Right ventricle myocardium inferior (tissue), 1 donor: Measurements from ENCODE around the gene SLC49A4. TPM values are rescaled to one million over a fixed set of nuclear protein-coding genes. Genes with fewer than 3 reads are reported as not detected.
A peak's percentile ranks its signal among the peaks of the same experiment; 100 is the strongest.
"Not testable (repeated sequence)": the region's sequence is repeated elsewhere in the genome, so short reads cannot be mapped to it uniquely, and the experiment has no call there.

Experiments used
- ATAC-seq: fragments of 200-7000 bp; cut with Tn5 transposase; one replicate; pipeline ENCODE4 v1.9.1; 2020; ENCODE audit warnings: mild to moderate bottlenecking, moderate library complexity
- DNase-seq: peaks from one replicate; pipeline ENCODE4 v3.0.0; 2021; ENCODE audit errors: missing footprints
- intact Hi-C: fragments of 100-400 bp; cut with DNase I; formaldehyde crosslinking; loops from one replicate; pipeline ENCODE4 v1.11.0; 2022
- long read RNA-seq: library from polyadenylated mRNA; unstranded; transcript quantifications from one replicate; pipeline ENCODE4 v2.0.0, GENCODE V29; 2021
- total RNA-seq: library from RNA; stranded (reverse); fragmentation: NEBNext Ultra II Directional; extraction: Animal tissue kit (Norgen Biotek cat#: 25700); gene quantifications from one replicate; pipeline ENCODE4 v1.2.1, GENCODE V29; 2021
- donor health status: DM: no; HTN: yes; CAD: no; lungs with severe emphysema.

The SLC49A4 gene, protein sequence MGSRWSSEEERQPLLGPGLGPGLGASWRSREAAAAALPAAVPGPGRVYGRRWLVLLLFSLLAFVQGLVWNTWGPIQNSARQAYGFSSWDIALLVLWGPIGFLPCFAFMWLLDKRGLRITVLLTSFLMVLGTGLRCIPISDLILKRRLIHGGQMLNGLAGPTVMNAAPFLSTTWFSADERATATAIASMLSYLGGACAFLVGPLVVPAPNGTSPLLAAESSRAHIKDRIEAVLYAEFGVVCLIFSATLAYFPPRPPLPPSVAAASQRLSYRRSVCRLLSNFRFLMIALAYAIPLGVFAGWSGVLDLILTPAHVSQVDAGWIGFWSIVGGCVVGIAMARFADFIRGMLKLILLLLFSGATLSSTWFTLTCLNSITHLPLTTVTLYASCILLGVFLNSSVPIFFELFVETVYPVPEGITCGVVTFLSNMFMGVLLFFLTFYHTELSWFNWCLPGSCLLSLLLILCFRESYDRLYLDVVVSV
- total RNA-seq: 16.1 TPM
- long read RNA-seq, transcript DIRC2-201 (9 exons, 3,596 nt): major isoform, 16 of 16 reads
- long read RNA-seq, partial matches to known transcripts: 0 of 16 reads
- long read RNA-seq, other reads (novel, unspliced or antisense): 0 of 16 reads

DNA sequence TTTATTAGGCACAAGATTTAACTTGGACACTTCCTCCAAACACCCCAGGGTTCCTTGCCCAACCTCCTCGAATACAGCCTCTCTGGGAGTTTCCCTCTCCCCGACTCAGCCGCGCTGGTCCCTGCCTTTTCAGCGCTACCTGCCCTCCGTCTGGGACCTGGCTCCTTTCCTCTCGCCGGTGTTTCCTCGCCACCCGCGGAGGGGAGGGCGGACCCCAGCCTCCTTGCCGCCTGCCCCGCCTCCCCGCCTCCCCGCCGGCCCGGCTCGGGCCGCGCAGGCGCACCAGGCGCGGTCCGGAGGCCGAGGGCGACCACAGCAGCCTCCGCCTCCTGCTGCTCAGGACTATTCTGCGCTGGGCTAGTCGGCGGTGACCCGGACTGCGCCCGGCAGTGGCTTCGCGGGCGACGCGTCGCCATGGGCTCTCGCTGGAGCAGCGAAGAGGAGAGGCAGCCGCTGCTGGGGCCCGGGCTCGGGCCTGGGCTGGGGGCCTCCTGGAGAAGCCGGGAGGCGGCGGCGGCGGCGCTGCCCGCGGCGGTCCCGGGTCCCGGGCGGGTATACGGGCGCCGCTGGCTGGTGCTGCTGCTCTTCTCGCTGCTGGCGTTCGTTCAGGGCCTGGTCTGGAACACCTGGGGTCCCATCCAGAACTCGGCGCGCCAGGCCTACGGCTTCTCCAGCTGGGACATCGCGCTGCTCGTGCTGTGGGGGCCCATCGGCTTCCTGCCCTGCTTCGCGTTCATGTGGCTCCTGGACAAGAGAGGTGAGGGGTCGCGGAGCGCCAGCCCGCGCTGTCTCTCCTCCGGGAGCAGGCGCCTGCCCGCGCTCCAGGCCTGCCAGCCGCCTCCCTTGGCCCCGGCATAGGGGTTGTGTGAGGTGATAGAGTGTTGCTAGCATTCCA, at the start of gene SLC49A4:
TSS of gene SLC49A4 (plus strand) at position 291 of the 895 bp plus-strand sequence. CDS start at position 415, 124 bp downstream.
- peak; percentile 92 for ATAC-seq
- intact Hi-C loops: loop anchor here (10.0 kb wide), 1 partner anchor 230 kb away; the partner anchor contains the start of genes DTX3L and PARP9
- peak; percentile 92 for DNase-seq

DNA sequence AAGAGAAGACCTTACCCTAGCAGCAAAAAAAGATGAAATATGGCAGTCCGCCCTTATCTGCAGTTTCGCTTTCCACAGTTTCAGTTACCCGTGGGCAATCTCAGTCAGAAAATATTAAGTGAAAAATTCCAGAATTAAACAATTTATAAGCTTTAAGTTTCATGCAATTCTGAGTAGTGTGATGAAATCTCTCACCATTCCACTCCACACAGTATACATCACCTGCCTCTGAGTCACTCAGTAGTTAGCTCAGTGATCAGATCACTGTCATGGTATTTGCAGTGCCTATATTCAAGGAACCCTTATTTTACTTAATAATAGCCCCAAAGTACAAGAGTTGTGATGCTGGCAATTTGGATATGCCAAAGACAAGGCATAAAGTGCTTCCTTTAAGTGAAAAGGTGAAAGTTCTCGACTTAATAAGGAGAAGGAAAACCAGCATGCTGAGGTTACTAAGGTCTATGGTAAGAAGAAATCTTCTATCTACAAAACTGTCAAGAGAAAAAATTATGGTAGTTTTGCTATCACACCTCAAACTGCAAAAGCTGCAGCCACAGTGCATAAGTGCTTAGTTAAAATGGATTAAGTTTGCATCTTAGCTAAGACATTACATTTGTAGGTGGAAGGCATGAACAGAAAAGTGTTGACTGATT, 49.4 kb upstream of the SLC49A4 start:
- no peak for DNase-seq
- intact Hi-C loops: no loop called here
- ATAC-seq: no peak

DNA sequence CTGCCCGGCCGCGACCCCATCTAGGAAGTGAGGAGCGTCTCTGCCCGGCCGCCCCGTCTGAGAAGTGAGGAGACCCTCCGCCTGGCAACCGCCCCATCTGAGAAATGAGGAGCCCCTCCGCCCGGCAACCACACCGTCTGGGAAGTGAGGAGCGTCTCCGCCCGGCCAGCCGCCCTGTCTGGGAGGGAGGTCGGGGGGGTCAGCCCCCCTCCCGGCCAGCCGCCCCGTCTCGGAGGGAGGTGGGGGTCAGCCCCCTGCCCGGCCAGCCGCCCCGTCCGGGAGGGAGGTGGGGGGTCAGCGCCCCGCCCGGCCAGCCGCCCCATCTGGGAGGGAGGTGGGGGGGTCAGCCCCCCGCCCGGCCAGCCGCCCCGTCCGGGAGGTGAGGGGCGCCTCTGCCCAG, 47.6 kb upstream of the SLC49A4 start:
- DNase-seq, intact Hi-C loops, ATAC-seq: not testable (repeated sequence)

DNA sequence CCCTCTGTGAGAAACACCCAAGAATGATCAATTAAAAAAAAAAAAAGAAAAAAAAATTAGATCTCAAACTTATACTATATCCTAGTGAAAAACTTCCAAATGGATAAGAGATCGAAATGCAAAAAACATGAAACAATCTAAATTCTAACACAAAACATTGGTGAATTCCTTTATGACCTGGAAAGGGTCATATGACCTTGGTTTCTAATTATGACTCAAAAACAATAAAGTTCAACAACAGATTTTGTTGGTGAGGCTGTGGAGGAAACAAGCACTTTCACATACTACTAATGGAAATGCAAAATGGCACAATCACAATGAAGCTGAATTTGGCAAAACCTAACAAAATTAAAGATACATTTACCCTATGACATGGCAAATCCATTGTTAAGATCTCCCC, 46.5 kb upstream of the SLC49A4 start:
- DNase-seq (no peak), ATAC-seq (no peak)
- intact Hi-C loops: no loop called here

DNA sequence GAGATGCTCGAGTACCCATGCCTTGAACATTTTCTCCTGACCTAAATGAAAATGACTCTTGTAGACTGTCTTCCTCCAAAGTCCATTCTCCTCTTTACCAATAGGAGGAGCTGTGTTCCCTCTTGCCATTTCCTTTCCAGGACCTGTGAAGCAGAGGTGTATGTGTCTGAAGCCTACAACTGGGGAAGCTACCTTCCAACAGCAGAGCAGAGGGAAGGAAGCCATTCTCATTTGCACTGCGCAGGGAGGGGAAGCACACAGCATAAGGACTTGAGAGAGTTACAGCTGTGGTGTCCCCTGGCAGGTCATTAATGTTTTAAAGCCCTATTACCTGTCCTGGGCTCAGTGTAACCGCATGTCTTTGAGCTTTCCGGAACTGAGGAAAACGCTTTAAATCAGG, 39.9 kb upstream of the SLC49A4 start:
- DNase-seq (no peak), ATAC-seq (no peak)
- intact Hi-C loops: no loop called here

DNA sequence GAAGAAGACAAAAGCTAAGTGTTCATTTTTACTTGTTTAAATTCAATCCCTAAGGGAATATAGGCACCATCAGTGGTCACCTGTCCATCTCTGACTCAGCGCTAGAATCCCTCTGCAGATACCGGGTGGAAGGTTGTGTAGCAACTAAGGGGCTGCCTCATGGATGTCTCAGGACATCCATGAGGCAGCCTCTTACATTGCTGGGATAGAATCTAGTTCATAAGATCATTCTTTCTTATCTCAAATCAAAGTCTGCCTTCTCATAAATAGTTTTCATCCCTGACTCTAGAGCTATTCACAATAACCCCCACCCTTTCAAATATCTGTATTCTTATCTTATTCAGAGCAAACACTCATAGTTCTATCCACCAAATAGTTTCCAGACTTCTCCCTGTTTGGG, 39.4 kb upstream of the SLC49A4 start:
- intact Hi-C loops: no loop called here
- ATAC-seq (no peak), DNase-seq (no peak)

DNA sequence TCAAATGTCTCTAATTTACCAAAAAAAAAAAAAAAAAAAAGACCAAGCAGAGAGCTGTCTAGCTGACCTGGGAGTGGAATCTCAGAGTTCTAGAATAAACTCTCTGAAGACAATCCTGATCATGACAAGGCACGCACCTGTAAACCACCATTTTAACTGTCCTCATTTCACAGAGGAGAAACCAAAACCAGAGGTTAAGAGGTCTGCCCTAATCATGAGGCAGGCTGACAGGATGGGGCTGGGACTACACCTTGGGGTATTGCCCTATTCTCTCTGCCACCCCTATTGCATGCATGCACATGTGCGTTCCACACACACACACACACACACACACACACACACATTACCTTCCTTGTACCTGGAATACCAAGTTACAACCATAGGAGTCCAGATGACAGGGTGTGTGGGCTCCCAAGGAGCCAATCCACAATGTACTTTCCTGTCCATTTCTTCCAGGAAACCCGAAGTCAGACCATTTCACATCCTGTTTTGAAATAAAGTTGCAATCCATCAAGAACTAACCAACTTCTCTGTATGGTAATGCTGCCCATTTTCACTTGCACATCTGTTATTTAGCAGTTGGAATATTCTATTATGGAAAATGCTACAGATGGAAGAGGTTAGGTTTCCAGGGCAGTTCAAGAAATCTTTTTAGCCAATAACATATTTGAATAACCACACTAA, 35.9 kb upstream of the SLC49A4 start:
- intact Hi-C loops: no loop called here
- no peak for DNase-seq
- ATAC-seq: no peak

DNA sequence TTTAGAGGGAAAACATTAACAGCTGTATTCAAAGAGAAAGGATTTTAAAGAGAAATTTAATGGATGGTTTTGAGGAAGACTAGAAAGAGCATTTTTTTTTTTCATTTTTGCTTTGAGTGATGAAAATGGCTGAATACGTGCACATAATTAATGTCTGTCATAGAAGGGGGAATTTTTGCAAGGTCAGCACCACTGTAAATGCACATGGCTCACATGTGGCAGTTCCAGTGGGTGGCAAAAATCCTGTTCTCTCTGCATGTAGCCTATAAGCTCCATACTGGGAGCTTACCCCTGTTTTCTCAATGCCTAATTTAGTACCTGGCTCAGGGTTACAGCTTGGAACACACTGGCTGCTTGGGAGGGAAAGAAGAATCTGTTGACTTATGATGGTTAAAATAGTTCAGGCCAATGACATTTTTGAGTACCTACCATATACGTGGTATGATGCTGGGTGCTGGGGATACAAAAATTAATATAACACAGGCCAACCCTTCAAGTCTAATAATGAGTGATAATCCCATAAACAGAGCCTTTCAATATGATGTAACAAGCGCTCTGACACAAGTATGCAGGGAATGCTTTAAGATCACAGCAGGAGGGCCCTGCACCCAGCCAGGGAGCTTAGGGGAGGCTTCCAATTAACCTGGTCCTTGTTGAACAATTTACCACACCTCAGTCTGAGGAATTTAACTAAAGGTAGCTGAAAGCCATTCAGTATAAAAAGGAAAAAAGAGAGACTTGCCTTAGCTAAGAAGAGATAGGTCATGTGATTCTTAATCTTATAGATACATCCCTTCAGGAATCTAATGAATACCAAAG, 34.2 kb upstream of the SLC49A4 start:
- no peak for DNase-seq
- no peak for ATAC-seq
- intact Hi-C loops: no loop called here

DNA sequence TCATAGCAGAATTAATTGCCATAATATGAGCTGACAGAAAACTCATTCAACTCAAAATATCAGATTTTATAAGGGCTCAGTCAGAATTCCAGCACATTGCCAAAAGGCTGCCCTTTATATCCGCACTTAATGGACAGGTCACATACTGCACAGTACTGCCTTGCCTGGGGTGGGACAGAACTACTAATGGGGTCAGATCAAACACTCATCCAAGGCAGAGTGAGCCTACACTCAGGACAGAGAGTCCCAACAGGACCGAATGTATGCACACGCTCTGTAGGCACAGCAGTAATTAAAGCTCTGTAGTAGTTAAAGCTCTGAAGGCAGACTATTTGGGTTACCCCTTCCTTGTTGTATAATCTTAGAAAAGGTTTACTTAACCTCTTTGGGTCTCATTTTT, 28.4 kb upstream of the SLC49A4 start:
- intact Hi-C loops: no loop called here
- ATAC-seq: no peak
- DNase-seq: no peak

DNA sequence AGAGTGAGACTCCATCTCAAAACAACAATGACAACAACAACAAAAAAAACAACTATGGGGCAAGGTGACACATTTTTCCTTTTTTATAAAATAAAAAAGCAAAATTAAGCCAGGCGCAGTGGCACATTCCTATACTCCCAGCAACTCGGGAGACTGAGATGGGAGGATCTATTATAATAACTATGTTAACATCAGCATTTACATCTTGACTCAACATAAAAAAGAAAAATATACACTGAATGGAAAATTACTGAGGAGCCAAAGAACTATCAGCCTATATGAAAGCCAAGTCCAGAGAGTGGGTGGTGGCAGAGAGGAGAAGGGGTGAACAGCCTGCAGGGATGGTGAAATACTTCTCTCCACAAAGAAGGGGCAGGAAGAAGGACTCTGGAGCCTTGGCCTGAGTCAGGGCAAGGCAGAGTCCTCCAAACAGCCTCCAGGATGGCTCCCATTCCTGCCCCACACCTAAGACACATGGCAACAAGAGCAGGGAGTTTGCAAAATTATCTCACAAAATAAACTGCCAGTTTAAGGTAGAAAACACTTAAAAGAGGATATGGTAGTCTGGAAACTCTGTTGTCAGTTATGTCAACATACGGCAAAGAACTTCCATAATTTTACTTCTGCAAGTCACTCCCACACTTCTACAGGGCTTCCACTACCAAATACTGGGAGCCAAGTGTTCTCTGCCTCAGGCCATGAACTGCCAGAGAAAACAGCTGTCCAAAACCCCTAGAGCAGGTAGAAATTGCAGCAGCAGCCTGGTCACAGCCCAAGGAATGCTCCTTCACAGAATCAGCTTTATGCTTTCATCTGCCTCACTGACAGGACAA, 27.1 kb upstream of the SLC49A4 start:
- peak; percentile 50 for ATAC-seq
- DNase-seq: no peak
- intact Hi-C loops: no loop called here

DNA sequence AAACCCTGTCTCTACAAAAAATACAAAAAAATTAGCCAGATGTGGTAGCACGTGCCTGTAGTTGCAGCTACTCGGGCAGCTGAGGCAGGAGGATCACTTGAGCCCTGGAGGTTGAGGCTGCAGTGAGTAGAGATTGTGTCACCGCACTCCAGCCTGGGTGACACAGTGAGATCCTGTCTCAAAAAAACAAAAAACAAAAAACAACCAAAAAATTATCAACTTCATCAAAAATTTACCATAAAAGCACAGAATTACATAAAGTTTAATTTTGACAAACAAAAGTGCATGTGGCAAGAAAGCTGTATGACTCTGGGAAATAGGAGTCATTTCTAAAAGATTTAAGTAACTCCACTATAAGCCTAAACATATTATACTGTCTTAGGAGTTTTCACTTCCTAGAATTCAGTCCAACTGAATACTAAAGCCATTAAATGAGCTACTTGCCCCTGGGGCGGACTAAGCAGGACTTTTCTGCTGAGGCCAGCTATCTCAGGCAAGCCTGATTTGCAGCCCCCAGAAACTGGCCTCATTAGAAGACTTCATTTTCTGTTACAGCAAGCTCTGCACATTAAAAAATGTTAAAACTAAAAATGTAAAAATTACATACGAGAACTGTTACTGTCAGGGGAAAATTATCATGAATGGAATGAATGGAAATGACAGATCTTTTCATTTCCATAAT, 24.2 kb upstream of the SLC49A4 start:
- DNase-seq (no peak), ATAC-seq (no peak)
- intact Hi-C loops: no loop called here

DNA sequence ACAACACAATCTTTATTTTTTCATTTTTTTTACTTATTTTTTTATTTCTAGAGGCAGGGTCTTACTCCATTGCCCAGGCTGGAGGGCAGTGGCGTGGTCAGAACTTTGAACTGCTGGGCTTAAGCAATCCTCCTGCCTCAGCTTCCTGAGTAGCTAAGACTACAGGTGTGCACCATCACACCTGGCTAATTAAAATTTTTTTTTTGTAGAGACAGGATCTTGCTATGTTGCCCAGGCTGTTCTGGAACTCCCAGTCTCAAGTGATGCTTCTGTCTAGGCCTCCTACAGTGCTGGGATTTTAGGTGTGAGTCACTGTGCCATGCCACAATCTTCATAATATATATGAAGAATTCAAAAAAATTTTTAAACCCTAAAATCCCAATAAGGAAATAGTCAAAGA, 22.0 kb upstream of the SLC49A4 start:
- DNase-seq (no peak), ATAC-seq (no peak)
- intact Hi-C loops: no loop called here

DNA sequence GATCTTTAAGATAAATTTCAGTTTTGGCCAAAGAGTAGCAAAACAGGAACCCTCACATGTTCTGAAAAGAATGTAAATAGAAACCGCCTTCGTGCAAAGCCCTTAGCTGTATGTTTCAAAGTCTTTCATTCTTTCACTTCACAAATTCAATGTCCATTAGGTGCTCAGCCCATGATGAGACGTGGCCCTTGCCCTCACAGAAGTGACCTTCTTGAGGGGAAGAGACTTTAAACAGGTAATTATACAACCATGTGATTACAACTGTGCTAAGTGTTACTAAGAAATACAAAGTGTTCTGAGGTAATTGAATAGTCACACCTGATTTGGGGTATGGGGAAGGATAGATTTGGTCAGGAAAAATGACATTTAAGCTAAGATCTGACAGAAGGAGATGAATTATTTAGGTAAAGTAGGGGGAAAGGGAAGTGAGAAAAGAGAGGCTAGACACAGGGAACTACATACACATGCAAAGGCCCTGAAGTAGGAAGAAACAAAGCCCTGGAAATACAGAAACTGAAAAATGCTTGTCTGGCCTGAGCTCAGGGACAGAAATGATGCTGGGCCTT, 20.8 kb upstream of the SLC49A4 start:
- intact Hi-C loops: no loop called here
- DNase-seq (no peak), ATAC-seq (no peak)

DNA sequence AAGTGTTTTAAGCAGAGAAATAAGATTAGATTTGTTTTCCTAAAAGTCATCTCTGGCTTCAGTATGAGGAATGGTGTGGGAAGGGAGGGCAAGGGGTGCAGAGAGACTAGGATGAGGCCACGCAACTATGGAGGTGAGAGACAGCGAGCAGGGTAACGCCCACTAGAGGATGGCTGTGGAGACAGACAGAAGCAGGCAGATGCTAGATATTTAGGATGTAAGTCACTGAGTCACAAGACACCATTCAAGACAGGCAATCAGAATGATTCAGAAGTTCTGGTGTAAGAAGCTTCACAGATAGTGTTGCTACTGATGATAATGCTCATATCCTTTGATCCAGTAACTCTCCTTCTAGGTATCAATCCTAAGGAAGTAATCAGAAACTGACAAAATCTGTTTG, 20.3 kb upstream of the SLC49A4 start:
- intact Hi-C loops: no loop called here
- DNase-seq: no peak
- ATAC-seq: no peak

DNA sequence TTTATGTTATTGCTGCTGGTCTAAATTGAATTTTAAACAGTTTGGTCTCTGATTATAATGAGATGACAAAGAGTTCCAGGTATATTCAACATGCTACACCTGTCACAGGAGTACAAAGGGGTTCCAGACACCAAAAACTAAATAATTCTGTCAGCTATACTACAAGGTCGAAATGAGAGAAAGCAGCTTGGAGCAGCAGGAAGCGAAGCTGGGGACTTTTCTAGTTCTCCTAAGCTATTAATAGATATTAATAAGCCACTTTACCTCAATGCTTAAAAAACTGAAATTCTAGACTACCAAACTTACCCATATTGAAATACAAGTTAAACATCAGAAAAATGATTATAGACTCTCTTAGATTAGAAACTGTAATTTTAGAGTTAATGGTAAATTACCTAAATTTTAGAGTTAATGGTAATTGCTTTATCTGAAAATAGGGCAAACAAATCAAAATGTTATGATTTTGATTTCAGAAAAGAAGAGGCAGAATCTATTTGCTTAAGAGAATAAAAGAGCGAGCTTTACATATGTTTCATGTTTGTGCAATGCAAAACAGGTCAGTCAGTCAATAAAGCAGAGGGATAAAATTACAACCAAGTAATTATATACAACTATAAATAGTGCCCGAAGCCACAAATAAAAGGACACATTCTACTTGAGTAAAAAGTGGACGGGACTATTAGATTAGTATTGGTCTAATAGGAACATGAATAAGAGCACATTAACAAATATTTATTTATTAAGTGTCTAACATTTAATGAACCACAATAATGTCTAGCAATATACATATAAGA, 18.0 kb upstream of the SLC49A4 start:
- ATAC-seq: no peak
- DNase-seq: no peak
- intact Hi-C loops: no loop called here
